AG09319 (cell line): ENCODE results near the gene C4BPB.

ENCODE experiments used
- DNase-seq: peaks from one replicate; pipeline ENCODE4 v3.0.0-alpha.2; 2010; ENCODE audit warnings: low read depth; ENCODE audit errors: extremely low read depth
- TF ChIP-seq, protein P1 (sequence below): IDR thresholded peaks from 2 replicates; pipeline ENCODE4 v1.5.1; 2011; ENCODE audit warnings: low read depth, mild to moderate bottlenecking, inconsistent platforms, low read length, moderate library complexity

Gene C4BPB

DNA sequence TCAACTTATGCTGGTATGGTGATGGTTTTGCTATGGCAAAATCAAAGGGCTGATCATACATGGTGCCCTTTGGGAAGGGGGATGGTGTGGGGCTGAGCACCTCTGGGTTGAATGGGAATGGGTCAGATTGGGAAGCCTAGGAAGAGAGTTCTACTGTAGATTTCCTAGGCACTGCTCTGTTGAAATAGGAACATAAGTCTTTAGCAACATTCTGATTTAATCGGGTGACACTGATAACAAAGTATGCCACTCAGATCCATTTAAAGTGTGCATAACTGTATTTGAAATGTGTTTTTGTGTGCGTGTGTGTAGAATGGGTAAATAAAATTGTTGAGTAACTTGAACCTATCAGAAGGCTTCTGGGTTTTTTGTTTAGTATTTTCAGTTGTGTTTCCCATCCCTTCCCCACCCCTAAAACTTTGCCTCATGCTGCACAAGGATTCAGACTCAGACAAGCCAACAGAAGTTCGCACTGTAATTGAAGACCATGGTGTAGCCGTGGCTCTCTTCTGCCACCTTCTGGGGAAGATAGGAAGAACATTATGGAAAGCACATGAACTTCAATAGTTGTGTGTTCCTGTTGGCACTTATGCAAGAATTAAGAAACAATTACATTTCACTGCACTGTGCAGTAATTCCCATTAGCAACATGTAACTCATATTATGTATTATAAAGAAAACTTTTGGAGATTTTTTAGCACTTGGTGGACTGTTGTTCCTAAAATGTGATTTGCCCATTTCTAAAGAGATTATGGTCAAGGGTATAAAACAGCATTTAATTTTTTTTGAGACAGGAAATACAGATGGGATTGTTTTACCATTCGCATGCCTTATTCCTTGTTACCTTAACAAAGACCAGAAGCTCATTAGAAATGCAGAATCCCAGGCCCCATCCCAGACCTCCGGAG is 10.9 kb upstream of the C4BPB start:
- peak; percentile 56 for DNase-seq
- TF ChIP-seq, protein P1, sequence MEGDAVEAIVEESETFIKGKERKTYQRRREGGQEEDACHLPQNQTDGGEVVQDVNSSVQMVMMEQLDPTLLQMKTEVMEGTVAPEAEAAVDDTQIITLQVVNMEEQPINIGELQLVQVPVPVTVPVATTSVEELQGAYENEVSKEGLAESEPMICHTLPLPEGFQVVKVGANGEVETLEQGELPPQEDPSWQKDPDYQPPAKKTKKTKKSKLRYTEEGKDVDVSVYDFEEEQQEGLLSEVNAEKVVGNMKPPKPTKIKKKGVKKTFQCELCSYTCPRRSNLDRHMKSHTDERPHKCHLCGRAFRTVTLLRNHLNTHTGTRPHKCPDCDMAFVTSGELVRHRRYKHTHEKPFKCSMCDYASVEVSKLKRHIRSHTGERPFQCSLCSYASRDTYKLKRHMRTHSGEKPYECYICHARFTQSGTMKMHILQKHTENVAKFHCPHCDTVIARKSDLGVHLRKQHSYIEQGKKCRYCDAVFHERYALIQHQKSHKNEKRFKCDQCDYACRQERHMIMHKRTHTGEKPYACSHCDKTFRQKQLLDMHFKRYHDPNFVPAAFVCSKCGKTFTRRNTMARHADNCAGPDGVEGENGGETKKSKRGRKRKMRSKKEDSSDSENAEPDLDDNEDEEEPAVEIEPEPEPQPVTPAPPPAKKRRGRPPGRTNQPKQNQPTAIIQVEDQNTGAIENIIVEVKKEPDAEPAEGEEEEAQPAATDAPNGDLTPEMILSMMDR = peak; percentile 93

DNA sequence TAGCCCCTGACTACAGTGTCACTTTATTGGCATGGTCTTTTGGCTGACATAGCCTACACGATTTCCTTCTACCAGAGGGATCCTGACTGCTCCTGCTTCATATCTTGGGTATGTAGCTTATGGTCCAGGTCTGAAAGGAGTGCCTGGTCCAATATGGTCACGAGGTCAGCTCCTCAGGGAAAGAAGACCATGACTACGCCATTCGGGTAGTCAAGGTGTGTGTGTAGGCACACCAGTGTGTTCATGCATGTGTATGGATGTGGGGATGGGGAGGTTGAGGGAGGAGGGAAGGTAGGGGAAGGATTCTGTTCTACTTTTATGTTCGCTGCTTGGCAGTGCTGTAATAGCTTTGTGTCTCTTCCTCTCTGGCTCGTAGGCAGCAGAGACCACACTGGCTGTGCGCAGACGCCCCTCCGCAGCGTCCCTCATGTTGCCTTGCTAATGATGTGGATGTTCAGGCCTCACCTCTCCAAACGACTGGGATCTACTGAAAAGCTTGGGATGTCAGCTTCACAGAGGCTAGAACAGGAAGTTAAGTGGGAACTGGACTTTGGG is 10.0 kb upstream of the C4BPB start:
- DNase-seq = no peak
- TF ChIP-seq, protein P1 = no peak

DNA sequence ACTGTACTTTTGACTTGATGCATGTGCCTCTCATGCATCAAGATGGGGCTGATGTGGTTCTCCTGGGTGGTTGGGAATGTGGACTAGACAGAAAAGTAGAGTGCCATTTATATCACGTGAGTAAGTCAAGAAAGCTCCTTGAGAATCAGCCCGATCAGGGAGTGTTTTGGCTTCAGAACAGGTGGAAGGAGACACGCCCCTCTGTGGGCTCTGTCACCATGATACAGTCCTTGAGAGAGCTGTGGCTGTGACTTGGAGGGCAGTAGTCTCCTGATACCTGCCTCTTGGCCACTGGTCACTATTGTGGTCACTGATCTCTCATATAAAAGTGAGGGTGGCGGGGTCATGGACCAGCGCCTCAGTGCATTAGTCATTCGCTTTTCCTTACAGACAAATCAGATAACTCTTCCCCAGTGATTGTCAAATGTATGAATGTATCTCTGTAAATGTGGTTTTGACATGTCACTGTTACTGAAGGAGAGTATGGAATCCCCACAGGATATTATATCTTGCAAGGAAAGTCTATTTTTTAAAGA is 8.9 kb upstream of the C4BPB start:
- TF ChIP-seq, protein P1 = no peak
- no peak for DNase-seq

DNA sequence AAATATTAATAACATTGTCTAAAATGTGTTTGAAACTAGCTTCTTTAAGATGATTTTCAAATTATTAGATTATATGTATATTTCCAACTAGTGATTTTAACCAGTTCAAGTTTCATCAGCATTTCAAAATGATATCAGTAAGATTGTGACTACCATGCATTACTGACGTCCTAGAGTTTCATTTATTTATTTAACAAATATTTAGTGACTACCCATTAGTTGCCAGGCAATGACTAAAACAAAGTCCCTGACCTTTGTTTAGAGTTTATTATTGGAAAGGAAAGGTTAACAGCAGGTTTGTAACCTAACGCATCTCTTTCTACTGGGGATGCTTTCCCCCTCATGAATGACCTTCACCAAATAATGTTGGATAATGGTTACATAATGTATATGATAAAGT is 7.6 kb upstream of the C4BPB start:
- DNase-seq = no peak
- TF ChIP-seq, protein P1 = no peak

DNA sequence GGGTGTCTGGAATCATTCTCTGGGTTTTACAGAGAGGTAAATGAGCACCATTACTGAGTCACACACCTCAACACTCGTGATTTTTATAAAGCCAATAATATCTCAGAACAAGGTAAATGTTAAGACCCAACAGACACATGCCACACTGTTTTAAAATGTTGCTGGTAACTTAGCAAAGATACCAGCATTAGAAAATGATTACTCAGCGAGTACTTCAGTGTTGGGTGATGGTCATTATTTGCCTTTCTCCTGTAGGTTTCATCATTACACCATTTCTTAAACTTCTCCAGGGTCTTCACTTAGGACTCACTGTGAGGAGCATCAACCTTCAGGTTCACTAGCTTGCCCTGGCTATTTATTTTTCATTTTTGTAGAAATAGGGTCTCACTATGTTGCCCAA is 6.9 kb upstream of the C4BPB start:
- TF ChIP-seq, protein P1 = no peak
- no peak for DNase-seq

DNA sequence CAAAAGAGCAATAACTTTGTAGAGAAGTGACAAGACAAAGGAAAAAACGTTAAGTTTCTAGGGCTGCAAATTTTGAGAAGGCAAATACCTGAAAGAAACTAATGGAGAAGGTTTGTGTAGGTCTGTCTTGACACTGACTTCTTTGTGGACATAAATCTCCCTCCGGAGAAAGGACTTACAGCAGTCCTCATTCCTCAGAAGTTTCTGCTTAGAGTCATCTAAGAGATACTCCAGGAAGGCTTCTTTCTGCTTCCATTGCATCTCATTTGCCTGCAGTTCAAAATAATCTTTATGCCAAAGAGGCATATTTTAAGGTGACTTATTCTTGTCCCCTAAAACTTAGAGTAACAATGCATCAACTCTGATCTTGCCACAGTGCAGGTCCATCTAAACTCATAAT is 4.4 kb upstream of the C4BPB start:
- DNase-seq = no peak
- TF ChIP-seq, protein P1 = no peak

DNA sequence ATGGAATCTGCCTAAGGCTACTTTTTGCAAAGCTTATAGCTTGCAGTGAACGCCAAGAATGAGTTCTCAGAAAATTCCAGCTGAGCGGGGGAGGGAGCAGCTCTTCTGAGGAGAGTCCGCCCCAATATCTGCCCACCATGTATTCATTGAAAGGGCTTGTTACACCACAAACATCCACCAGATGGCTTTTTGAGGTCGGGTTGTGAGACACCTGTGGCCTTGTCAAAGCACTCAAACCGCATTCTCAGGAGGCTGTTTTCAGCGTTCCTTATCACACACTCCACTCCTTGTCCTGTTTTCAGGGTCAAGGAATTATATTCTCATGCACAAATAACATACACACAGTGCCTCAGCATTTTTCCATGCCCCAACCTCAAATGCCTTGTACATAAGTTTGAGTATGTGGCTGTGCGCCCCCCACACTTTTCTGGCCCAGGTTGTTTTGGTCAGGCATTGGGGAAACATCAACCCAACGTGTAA is 3.9 kb upstream of the C4BPB start:
- DNase-seq = peak; percentile 7
- TF ChIP-seq, protein P1 = peak; percentile 54
